B cell (primary cell): ENCODE results near the gene SAT1.

Experiments
- CTCF ChIP-seq: fragments of 200-600 bp; IDR thresholded peaks from one replicate; pipeline ENCODE4 v1.8.0; 2022; ENCODE audit warnings: antibody characterized with exemption, mild to moderate bottlenecking
- EZH2 ChIP-seq: IDR thresholded peaks from 2 replicates; pipeline ENCODE4 v1.6.1; 2012; ENCODE audit warnings: borderline replicate concordance, low read depth, mild to moderate bottlenecking, moderate library complexity, low read length; ENCODE audit not compliant: insufficient read depth, poor library complexity, severe bottlenecking

GRCh38 chrX:23742697-23743622 lies 40.0 kb upstream of the SAT1 start, which contains the start of gene ACOT9:
- TF ChIP-seq EZH2: no peak
- no peak for TF ChIP-seq CTCF
